SIG-M5 treated with dmso at 0.1 percent for 504 hours (cell line): ENCODE data around the gene MIA.
"Not testable (repeated sequence)": the region's sequence is repeated elsewhere in the genome, so short reads cannot be mapped to it uniquely, and the experiment has no call there.

Source experiments
- DNase-seq: peaks from one replicate; lab custom pipeline; 2025; ENCODE audit not compliant: unreplicated experiment; lab: John Stamatoyannopoulos, UW

MIA gene

GRCh38 chr19:40818480-40819399, 43.4 kb downstream of the MIA start:
- DNase-seq = not testable (repeated sequence)

- DNase-seq = peak; percentile 41
Observed at GRCh38 chr19:40819479-40820234, 44.3 kb downstream of the MIA start.

GRCh38 chr19:40822161-40822560, 46.8 kb downstream of the MIA start:
- DNase-seq = no peak

- DNase-seq = peak; percentile 75
Observed at GRCh38 chr19:40822704-40823553, 47.6 kb downstream of the MIA start.

- not testable (repeated sequence) for DNase-seq
Observed at GRCh38 chr19:40824916-40825315, 49.6 kb downstream of the MIA start.

- not testable (repeated sequence) for DNase-seq
Observed at GRCh38 chr19:40825460-40826095, 50.3 kb downstream of the MIA start.

GRCh38 chr19:40826312-40826698, 51.0 kb downstream of the MIA start:
- not testable (repeated sequence) for DNase-seq

GRCh38 chr19:40826699-40827385, 51.5 kb downstream of the MIA start:
- DNase-seq = not testable (repeated sequence)
